Stimulated activated CD8-positive, alpha-beta memory T cell treated with anti-CD3 and anti-CD28 coated beads, Interleukin-15, amount 100 ng/mL, for 48 hours (primary cell): Measurements from ENCODE around the gene KCNH4.
A peak's percentile ranks its signal among the peaks of the same experiment; 100 is the strongest.

Source experiments
- DNase-seq, 2 donors: peaks; one replicate each; pipeline ENCODE4 v3.0.0-alpha.2; 2020; ENCODE audit warnings: low read depth in 2 of 2

KCNH4 gene

DNA sequence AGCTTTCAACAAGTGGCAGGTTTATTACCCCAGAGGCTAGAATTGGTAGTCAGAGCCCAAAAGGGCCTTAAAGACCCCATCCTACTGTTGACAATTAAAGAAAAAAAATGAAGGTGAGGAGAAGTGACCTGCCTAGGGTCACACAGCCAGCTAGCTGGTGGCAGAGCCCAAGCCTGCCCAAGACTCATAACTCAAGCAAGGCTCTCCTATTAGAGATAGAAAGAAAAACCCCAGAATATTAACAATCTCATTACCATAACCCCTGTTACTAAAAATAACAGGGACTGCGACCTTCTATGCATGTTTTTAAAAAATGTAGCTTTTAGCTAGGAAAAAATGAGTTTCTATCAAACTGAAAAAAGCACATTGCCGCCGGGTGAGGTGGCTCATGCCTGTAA, 44.3 kb downstream of the KCNH4 start:
- no peak for DNase-seq

- no peak for DNase-seq
Observed at GRCh38 chr17:42135664-42136653, 45.0 kb downstream of the KCNH4 start.

GRCh38 chr17:42135151-42135550, 45.8 kb downstream of the KCNH4 start:
- no peak for DNase-seq

DNA sequence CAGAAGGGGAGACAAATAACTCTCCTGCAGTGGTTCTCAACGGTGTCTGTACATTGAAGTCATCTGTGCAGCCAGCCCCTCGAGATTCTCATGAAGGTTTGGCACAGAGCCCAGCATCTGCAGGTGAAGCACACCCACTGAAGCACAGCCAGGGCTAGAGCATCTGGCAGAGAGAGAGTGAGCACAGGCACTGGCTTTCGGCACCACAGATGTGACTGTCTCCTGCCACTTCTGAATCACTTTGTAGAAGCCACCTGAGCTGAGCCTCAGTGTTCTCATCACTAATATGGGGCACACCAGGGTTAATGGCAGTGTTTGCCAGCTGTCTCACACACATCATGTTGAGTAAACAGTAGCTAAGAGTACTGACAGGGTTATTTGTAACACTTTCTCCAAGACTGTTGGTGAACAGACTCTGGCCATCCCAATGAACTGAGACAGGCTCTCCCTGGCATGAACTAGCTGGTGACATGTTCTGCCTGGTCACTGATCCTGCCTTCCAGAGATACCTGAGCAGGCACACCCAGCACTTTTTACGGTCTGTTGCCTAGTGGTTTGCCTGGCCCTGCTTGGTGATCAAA, 47.4 kb downstream of the KCNH4 start:
- no peak for DNase-seq

DNA sequence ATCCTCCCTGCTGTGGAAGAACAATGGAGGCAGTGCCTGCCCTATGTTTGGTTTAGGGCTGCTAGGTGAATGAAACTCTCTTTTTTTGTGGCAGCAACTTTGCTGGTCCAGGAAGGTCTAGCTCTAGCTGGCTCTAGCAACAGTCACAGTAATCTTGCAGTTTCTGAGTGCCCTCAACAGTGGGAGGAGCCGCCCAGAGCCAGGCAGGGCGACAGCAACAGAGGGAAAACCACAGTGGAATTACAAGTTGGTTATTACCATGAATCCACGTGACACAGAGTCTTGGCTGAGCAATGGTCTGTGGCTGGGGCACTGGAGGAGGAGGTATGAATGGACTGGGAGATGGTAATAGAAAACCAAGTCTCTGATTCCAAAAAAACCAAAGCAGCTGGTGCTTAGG, 48.0 kb downstream of the KCNH4 start:
- DNase-seq = peak in 1 of 2 donors; percentile 26

DNA sequence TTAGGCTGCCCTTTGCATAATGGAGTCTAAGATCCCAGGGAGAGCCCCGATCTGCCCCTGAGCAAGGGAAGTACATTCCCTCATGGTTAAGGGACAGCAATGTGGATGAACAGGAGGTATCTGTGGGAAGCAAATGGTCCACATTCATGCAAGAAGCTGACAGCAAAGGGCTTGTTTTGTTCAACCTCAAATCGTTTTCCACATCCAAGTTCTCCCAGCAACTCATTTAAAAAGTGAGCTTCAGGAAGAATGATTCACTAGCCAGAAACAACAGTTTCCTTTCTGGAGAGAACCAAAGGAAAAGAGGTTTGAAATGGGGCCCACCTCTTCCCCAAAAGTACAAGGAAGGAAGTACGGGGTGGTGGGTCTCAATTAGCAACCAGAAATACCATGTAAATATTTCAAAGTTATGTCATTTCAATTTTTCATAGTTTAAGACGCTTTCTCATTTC, 48.9 kb downstream of the KCNH4 start:
- no peak for DNase-seq

DNA sequence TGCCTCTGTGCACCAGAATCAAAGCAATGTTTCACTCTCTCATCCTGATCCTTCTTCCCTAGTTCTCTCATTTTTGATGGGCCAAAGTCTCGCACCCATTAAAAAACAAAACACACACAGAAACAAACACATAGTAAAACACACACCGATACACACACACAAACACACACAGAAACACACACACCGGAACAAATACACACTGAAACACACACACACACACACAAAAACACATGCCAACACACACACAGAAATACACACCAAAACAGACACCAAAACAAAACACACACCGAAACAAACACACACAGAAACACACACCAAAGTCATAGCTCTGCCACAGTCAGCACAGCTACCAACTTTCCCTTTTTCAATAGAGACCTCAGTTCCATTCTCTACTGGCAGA, 49.7 kb downstream of the KCNH4 start:
- no peak for DNase-seq

- DNase-seq = no peak
Observed at GRCh38 chr17:42130310-42130936, 50.5 kb downstream of the KCNH4 start.

DNA sequence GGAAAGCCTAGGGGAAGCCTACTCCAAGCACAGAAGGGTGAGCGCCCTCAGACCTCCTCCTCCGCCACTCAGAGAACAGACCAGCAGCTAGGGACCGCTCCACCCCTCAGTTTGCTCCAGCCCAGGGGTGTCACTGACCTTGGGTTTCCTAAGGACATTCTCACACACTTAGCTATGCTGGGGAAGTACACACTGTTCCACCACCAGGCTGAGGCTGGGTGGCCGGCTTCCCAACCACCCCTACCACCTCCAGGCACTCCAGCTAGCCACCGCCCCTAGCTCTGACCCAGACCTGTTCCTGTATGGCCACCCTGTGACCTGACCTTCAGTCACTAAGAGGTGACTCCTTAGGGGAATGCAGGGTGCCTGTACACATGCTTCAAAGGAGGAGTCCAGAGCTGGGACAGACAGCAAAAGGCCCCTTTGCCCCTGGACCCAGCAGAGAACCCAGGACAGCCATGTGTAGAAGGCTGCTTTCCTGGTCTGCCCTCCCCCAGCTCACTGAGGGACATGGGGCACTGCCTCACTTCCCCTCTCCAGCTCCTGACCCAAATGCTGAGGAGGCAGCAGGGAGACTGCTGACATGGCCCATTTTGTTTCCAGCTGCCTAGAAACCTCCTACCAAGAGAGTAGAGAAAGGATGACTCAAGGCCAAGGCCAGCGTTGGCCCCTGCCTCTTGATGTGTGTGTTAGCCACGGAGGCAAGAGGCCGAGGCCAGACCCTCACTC, 51.7 kb downstream of the KCNH4 start:
- no peak for DNase-seq

DNA sequence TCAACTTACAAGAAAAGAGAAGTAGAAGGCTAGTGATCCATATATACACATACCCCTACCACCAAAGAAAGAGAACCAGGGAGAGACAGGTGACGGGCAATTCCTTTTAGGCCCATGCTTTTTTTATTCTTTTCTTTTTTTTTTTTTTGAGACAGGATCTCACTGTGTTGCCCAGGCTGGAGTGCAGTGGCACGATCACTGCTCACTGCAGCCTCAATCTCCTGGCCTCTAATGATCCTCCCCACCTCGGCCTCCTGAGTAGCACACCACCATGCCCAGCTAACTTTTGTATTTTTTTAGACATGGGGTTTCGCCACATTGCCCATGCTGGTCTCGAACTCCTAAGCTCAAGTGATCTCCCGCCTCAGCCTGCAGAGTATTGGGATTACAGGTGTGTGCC, 53.5 kb downstream of the KCNH4 start:
- no peak for DNase-seq

DNA sequence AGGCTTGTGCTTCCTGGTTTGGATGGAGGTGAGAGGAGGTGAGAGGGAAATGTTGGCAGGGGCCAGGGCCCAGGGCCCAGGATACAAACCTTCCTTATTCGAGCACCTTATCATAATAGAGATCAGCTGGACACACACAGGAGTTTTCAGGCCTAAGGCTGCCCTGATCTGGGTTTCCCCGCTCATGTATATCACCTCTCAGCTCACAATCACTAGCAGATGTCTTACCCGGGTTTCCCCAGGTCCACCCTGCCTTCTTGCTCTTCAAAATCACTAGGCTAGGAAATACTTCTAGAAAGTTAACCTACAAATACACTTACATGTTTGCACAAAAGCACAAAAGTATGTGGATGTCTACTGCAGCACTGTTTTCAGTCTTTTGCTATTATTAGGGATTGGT, 54.1 kb downstream of the KCNH4 start:
- no peak for DNase-seq

- DNase-seq = no peak
Observed at GRCh38 chr17:42125565-42125964, 55.4 kb downstream of the KCNH4 start.

DNA sequence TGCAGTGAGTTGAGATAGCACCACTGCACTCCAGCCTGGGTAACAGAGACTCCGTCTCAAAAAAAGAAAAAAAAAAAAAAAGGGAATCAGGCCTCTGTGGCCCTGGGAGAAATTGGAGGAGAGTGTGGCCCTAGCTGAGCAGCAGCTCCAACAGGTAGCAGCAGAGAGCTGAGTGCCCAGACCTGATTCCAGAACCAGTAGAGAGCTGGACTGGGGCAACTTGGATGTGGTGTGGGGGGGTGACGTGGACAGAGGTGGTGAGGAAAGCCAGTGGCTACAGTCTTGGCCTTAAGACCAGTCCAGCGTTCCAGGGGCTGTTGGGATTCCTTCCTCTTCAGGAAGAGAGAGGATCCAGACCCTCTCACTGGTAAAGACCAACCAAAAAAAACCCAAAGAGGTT, 56.7 kb downstream of the KCNH4 start:
- no peak for DNase-seq

DNA sequence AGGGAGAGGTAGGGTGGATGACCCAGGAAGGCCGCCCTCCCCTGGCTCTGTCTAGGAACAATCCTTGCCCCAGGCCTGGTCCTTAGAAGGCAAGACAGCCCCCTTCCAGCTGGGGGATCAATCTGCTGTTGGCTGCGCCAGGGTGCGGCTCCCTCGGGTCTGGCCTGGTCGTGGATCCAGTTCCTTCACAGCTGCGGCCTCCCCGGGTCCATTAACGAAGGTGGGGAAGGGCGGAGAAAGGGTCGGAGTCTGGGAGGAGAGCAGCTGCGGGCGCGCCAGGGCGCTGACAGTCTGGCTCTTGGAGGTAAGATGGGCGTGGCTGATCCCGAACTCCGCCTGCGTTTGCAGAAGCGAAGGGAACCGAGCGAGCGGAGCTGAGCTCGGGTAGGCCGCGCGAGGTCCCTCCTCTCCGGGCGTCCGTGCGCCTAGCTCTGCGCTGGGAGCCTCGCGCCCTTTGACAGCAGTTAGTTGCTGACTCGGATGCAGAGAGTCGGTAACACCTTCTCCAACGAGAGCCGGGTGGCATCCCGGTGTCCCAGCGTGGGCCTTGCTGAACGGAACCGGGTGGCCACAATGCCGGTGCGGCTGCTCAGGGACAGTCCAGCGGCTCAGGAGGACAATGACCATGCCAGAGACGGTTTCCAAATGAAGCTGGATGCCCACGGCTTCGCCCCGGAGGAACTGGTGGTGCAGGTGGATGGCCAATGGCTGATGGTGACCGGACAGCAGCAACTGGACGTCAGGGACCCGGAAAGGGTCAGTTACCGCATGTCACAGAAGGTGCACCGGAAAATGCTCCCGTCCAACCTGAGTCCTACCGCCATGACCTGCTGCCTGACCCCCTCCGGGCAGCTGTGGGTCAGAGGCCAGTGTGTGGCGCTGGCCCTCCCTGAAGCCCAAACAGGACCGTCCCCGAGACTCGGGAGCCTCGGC, 58.3 kb downstream of the KCNH4 start, which contains the start of gene HSPB9:
HSPB9 (plus strand) TSS at position 434 of the 933 bp plus-strand sequence; CDS start at position 481, 47 bp downstream.
- no peak for DNase-seq

DNA sequence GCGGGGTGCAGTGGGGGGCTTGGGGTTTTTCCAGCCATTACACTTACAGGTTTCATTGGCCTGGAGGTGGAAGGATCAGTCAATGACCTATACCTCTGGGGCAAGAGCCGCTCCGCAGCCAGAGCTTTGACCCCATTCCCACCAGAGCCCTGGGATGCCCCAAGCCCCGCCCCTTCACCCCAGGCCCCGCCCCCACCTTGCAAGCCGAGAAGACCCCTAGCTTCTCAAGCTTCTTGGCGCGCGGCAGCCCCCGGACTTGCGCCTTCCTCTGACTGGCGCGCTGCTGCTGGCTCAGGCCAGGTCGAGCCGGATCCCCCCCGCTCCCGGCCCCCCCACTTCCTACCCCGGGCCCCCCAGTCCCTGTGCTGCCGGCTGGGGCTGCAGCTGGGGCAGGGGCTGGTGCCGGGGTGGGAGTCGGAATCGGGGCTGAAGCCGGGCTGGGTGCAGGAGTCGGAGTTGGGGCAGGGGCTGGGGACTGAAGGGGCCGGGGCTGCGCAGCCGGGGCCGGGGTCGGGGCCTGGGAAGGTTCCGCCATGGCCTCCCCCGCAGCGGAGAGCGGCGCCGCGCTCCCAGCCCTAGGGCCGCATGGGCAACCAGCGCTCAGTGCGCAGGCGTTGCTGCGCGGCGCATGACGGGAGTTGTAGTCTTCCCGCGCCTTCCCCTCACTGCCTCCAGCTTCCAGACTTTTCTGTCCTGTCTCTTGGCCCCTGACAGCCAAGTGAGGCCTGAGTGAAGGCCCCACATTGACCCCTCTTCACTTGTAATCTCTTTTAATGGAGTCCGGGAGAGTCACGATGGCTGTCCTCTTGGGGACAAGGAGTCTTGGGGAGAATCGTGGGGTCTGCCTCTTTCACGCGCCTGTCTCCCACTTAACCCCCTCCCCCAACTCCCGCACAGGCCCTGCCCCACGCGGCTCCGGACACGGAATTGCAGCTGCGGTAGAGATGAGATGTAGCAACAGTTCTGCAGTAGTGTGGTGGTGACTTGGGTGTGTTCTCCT, 59.9 kb downstream of the KCNH4 start, which contains the start of gene KAT2A:
KAT2A (minus strand) TSS at position 598 of the 1,000 bp plus-strand sequence; CDS start at position 535, 63 bp downstream.
- peak; percentile 67 to 68 for DNase-seq

GRCh38 chr17:42120161-42120769, 60.7 kb downstream of the KCNH4 start:
- no peak for DNase-seq

DNA sequence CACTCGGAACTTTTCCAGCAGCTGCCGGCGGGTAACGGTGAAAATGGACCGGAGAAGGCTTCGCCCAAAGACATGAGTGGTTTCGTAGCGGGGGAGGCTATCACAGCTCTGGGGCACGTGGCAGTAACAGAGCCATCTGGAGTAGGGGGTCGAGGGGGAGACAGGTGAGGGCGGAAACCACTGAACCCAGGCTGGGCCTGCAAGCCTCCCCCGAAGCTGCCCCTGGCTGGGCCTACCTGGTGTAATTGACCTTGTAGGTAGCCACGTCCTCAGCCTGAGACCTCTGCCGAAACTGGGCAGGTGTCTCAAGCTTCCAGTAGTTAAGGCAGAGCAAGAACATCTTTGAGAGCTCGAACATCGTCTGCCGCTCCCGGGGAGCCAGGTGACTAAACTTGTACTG, 61.6 kb downstream of the KCNH4 start:
- DNase-seq = no peak

GRCh38 chr17:42118545-42118944, 62.4 kb downstream of the KCNH4 start:
- peak in 1 of 2 donors; percentile 29 for DNase-seq

DNA sequence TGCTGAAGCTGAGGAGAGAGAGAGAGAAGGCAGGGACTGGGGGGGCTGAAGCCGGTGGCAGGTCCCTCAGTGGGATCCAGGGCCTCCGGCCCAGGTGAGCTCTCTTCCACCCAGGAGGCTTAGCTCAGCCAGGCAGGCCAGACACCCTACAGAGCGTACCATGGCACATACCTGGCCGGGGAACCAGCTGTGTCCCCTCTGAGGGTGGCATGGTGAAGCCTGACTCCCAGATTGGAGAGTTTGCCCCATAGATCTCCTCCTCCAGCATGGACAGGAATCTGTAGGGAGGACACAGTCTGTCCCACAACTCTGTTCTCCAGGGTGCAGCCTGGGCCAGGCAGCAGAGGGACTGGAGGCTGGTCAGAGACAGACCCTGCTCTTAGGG, 62.8 kb downstream of the KCNH4 start:
- no peak for DNase-seq
